Endothelial cell of umbilical vein (primary cell): ENCODE data around the gene RNF43. TPM values are rescaled to one million over a fixed set of nuclear protein-coding genes. Genes with fewer than 3 reads are reported as not detected.

Experiments used
- BruUV-seq: library from RNA; stranded (reverse); fragments of 400-500 nt; replicated peaks from 2 replicates; lab custom pipeline; 2021; lab: Mats Ljungman, UMichigan
- CTCF ChIA-PET: fragments of 300-600, 350-600 bp; sonication (Branson Sonifier 250); formaldehyde crosslinking; loops from one replicate; lab custom pipeline; 2021; ENCODE audit warnings: antibody characterized with exemption, inconsistent platforms; lab: Charles Lee
- POLR2A ChIA-PET: fragments of 300-600, 350-600 bp; sonication (Branson Sonifier 250); formaldehyde crosslinking; loops from one replicate; lab custom pipeline; 2021; ENCODE audit warnings: antibody characterized with exemption, inconsistent platforms; lab: Charles Lee
- DNase-seq: peaks from one replicate; pipeline ENCODE4 v3.0.0-alpha.2; 2011; ENCODE audit warnings: low read depth, low spot score
- FAIRE-seq: peaks from 2 replicates; lab custom pipeline; 2011; peaks lifted over from hg19 to GRCh38; lab: Jason Lieb, UNC
- H2AFZ ChIP-seq: 2 replicates; pipeline ENCODE4 v1.6.0; 2012; ENCODE audit warnings: low read depth, low read length, control low read depth, inconsistent platforms
- H3K27ac ChIP-seq: 2 replicates; pipeline ENCODE4 v1.5.1; 2011; ENCODE audit warnings: low read depth, mild to moderate bottlenecking, control low read depth, low read length, moderate library complexity; ENCODE audit not compliant: insufficient read depth
- H3K27me3 ChIP-seq, 2 experiments: 2 replicates each; pipeline versions ENCODE4 v1.6.0 to v1.6.1; 2011; ENCODE audit warnings: low read length in 2 of 2, mixed read lengths in 1 of 2; ENCODE audit not compliant: control insufficient read depth in 2 of 2, insufficient read depth in 2 of 2
- H3K36me3 ChIP-seq, 2 experiments: 2 replicates in 1 of 2; 3 replicates in 1 of 2; pipeline ENCODE4 v1.5.1; 2011; ENCODE audit warnings: low read length in 2 of 2, mild to moderate bottlenecking in 1 of 2, moderate library complexity in 1 of 2; ENCODE audit not compliant: control insufficient read depth in 2 of 2, insufficient read depth in 2 of 2; ENCODE audit errors: extremely low read depth in 1 of 2
- H3K4me1 ChIP-seq: 3 replicates; pipeline ENCODE4 v1.5.1; 2011; ENCODE audit warnings: mild to moderate bottlenecking, low read length; ENCODE audit not compliant: control insufficient read depth, insufficient read depth; ENCODE audit errors: extremely low read depth
- H3K4me2 ChIP-seq: 2 replicates; pipeline ENCODE4 v1.6.1; 2011; ENCODE audit warnings: low read length, control low read depth, mixed read lengths; ENCODE audit not compliant: insufficient read depth
- H3K4me3 ChIP-seq, 3 experiments: fragments of 200-600 bp in 1 of 3; sonication (generic), shearing (Covaris generic) in 1 of 3; replicated peaks in 1 of 3; 2 replicates each; pipeline ENCODE4 v1.5.1; 2011 to 2016; ENCODE audit warnings: control low read depth in 3 of 3, low read length in 3 of 3, mild to moderate bottlenecking in 2 of 3, inconsistent platforms in 1 of 3, low read depth in 1 of 3, moderate library complexity in 1 of 3; ENCODE audit not compliant: insufficient read depth in 1 of 3
- H3K79me2 ChIP-seq: 2 replicates; pipeline ENCODE4 v1.6.0; 2012; ENCODE audit warnings: low read length, inconsistent platforms; ENCODE audit not compliant: control insufficient read depth, insufficient read depth
- H3K9ac ChIP-seq: replicated peaks from 2 replicates; pipeline ENCODE3; 2011; ENCODE audit warnings: low read length, control low read depth; ENCODE audit not compliant: insufficient read depth; ENCODE audit errors: extremely low read depth
- H3K9me1 ChIP-seq: replicated peaks from 3 replicates; pipeline ENCODE4 v1.6.0; 2011; ENCODE audit warnings: mild to moderate bottlenecking, low read length; ENCODE audit not compliant: control insufficient read depth, insufficient read depth; ENCODE audit errors: extremely low read depth
- H3K9me3 ChIP-seq: replicated peaks from 2 replicates; pipeline ENCODE4 v1.5.1; 2012; ENCODE audit warnings: low read length, inconsistent platforms; ENCODE audit not compliant: control insufficient read depth, insufficient read depth
- H4K20me1 ChIP-seq: replicated peaks from 2 replicates; pipeline ENCODE3; 2011; ENCODE audit warnings: mild to moderate bottlenecking, low read length; ENCODE audit not compliant: control insufficient read depth, insufficient read depth; ENCODE audit errors: extremely low read depth
- EZH2 ChIP-seq: IDR thresholded peaks from 2 replicates; pipeline ENCODE4 v1.6.1; 2012; ENCODE audit warnings: borderline replicate concordance, low read depth, mild to moderate bottlenecking, moderate library complexity, low read length, inconsistent platforms; ENCODE audit not compliant: severe bottlenecking
- GATA2 ChIP-seq: IDR thresholded peaks from 2 replicates; pipeline ENCODE4 v1.7.0; 2011; ENCODE audit warnings: low read depth, mild to moderate bottlenecking, moderate library complexity, mixed read lengths, low read length; ENCODE audit not compliant: insufficient read length, insufficient read depth
- JUN ChIP-seq: IDR thresholded peaks from 2 replicates; pipeline ENCODE4 v1.6.1; 2011; ENCODE audit warnings: borderline replicate concordance, low read depth; ENCODE audit not compliant: insufficient read length, insufficient read depth
- MYC ChIP-seq: IDR thresholded peaks from one replicate; pipeline ENCODE4 v1.6.1; 2011; ENCODE audit warnings: mild to moderate bottlenecking, low read depth, low read length
- POLR2A ChIP-seq: IDR thresholded peaks from 2 replicates; pipeline ENCODE4 v1.6.1; 2012; ENCODE audit warnings: low read depth, mild to moderate bottlenecking, control low read depth, low read length
- POLR2AphosphoS5 ChIP-seq: IDR thresholded peaks from 2 replicates; pipeline ENCODE4 v1.6.1; 2012; ENCODE audit warnings: low read depth, mild to moderate bottlenecking, control low read depth, low read length, moderate library complexity; ENCODE audit not compliant: insufficient read depth
- dilution Hi-C: fragments of 300-500 bp; cut with MboI; formaldehyde crosslinking; loops from one replicate; pipeline ENCODE4 v1.15.0; 2019; ENCODE audit warnings: low sequenced_read_pairs; ENCODE audit not compliant: extremely low pct_ligation_motif_present
- intact Hi-C: fragments of 100-400 bp; cut with micrococcal nuclease; formaldehyde crosslinking; loops from one replicate; pipeline ENCODE4 v1.10.0; 2022
- polyA plus RNA-seq, 4 experiments: library from polyadenylated mRNA; depleted of rRNA in 3 of 4; stranded (reverse) in 3 of 4; unstranded in 1 of 4; fragments of >200 nt; gene quantifications; 2 replicates each; pipeline versions ENCODE4 v1.2.1 to v1.2.3, GENCODE V29; 2011 to 2012; ENCODE audit warnings: missing spikeins in 1 of 4
- total RNA-seq: library from RNA; stranded (reverse); gene quantifications from 2 replicates; pipeline ENCODE4 v1.2.3, GENCODE V29; 2021
- TF ChIP-seq, protein P1 (sequence below), 2 donors: IDR thresholded peaks; 1 replicate in 1 of 2; 2 replicates in 1 of 2; pipeline ENCODE4 v1.5.1; 2011; ENCODE audit warnings: low read length in 2 of 2, mild to moderate bottlenecking in 2 of 2, moderate library complexity in 2 of 2, control low read depth in 1 of 2, inconsistent platforms in 1 of 2, low read depth in 1 of 2; ENCODE audit not compliant: insufficient read depth in 1 of 2; ENCODE audit errors: extremely low read depth in 1 of 2
- TF ChIP-seq, protein P2 (sequence below): IDR thresholded peaks from 2 replicates; pipeline ENCODE4 v1.6.1; 2011; ENCODE audit not compliant: insufficient read depth, insufficient read length

Gene RNF43
- total and polyA plus RNA-seq, 2 donors (not counting 3 experiments of a cell fraction or from before 2014, with no cell fraction given) = not detected

DNA sequence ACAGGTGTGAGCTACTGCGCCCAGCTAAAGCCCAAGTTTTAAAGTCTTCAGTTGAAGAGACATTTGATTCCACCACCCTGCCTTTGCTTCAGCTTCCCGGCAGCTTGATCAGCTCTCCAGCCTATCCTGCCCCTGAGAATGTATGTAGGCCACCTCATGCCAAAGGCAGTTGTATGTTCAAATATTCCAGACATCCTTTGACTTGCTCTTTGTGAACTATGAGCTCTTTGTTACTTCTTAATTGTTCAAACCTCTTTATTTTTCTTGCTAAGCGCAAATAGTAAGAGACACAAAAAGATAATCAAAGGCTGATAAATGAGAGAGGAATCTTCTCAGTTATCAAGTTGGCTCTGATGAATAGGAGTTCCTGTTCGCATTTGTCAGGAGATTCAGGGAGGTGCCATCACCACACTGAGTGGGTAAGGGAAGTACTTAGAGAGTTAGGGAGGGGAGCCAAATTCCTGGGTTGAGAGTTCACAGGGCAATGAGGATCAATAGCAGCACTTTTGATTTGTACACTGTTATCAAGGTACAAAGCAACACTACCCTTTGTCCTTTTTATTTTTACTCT, 33.4 kb downstream of the RNF43 start:
- TF ChIP-seq GATA2 (no peak), POLR2AphosphoS5 (no peak), POLR2A (no peak), MYC (no peak), JUN (no peak), EZH2 (no peak)
- TF ChIP-seq, protein P1, sequence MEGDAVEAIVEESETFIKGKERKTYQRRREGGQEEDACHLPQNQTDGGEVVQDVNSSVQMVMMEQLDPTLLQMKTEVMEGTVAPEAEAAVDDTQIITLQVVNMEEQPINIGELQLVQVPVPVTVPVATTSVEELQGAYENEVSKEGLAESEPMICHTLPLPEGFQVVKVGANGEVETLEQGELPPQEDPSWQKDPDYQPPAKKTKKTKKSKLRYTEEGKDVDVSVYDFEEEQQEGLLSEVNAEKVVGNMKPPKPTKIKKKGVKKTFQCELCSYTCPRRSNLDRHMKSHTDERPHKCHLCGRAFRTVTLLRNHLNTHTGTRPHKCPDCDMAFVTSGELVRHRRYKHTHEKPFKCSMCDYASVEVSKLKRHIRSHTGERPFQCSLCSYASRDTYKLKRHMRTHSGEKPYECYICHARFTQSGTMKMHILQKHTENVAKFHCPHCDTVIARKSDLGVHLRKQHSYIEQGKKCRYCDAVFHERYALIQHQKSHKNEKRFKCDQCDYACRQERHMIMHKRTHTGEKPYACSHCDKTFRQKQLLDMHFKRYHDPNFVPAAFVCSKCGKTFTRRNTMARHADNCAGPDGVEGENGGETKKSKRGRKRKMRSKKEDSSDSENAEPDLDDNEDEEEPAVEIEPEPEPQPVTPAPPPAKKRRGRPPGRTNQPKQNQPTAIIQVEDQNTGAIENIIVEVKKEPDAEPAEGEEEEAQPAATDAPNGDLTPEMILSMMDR (IDR thresholded peaks at IDR 0.05; ENCODE audit: extremely low read depth in 1 of 2, insufficient read depth in 1 of 2, low read depth in 1 of 2, low read length in 2 of 2) = no peak
- TF ChIP-seq, protein P2, sequence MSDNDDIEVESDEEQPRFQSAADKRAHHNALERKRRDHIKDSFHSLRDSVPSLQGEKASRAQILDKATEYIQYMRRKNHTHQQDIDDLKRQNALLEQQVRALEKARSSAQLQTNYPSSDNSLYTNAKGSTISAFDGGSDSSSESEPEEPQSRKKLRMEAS = no peak
- Histone ChIP-seq H3K79me2 (no peaks in the 10 kb centered on the region), H4K20me1 (no peaks in the 10 kb centered on the region), H3K36me3 (no peaks in the 10 kb centered on the region), H3K9ac (no peak overlapping the region), H3K9me3 (no peaks in the 10 kb centered on the region), H3K4me2 (no peak overlapping the region), H3K27ac (no peak overlapping the region), H3K9me1 (no peaks in the 10 kb centered on the region), H3K4me3 (no peak overlapping the region), H3K27me3 (peaks cover 17 to 23% of the 10 kb centered on the region in 2 experiments), H2AFZ (no peak overlapping the region), H3K4me1 (no peaks in the 10 kb centered on the region)
- ChIA-PET POLR2A (no interaction called here), CTCF (interaction anchor here (1.1 to 1.4 kb wide), 2 partner anchors 34 to 67 kb away, joined by 3 to 6 read pairs; partner anchors contain the start of gene RNF43)
- FAIRE-seq (no peak), DNase-seq (no peak)
- intact Hi-C loops (no loop called here), dilution Hi-C loops (no loop called here)
- no TSS peak for BruUV-seq
